ENCODE data around the gene TMEM62. TPM values are rescaled to one million over a fixed set of nuclear protein-coding genes. Genes with fewer than 3 reads are reported as not detected.

Gene TMEM62
- total RNA-seq, 1 experiment from 2014 or later, result 47.8 TPM

DNA sequence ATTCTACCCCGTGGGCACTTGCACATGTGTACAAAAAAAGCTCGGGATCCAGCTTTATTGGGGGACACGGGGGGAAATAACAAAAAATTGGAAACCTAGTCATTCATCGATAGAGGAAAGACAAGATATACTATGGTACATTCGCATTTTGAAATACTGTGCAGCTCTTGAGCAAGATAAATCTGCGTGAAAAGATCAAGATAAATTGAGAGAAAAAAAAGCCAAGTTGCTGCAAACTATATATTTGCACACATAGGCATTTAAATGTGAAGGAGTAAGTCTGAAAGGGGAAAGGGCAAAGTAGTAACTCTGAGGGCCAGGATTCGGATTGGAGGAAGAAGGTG lies 26.9 kb upstream of the TMEM62 start:
- peaks cover 20% of the 10 kb centered on the region for H3K4me1 ChIP-seq (ENCODE audit: low read length)
- H4K20me1 ChIP-seq (ENCODE audit: insufficient read depth, low read depth, low read length), result no peaks in the 10 kb centered on the region
- H3K9me3 ChIP-seq (ENCODE audit: low read length), result no peaks in the 10 kb centered on the region
- H3K36me3 ChIP-seq (ENCODE audit: insufficient read depth, low read length), result peaks cover 18% of the 10 kb centered on the region; the same call in 1 of the 2 replicates
- peak; percentile 53 for DNase-seq
- H3K79me2 ChIP-seq (ENCODE audit: low read length), result peaks cover 48% of the 10 kb centered on the region
- no peaks in the 10 kb centered on the region for H3K27me3 ChIP-seq (ENCODE audit: low read length)
- H3K4me3 ChIP-seq (ENCODE audit: low read length), result peak overlapping the region; percentile 87
- peak overlapping the region; percentile 75 for H2AFZ ChIP-seq (ENCODE audit: low read length)
- peak overlapping the region; percentile 71 for H3K27ac ChIP-seq (ENCODE audit: low read length)
- peak overlapping the region; percentile 99 for H3K4me2 ChIP-seq (ENCODE audit: low read depth, low read length, poor library complexity, severe bottlenecking)
- H3K9me2 ChIP-seq (replicated peaks; ENCODE audit: insufficient read depth, low read length), result no peaks in the 10 kb centered on the region
- peak overlapping the region; percentile 85 for H3K9ac ChIP-seq (ENCODE audit: low read length)

- peaks cover 14% of the 10 kb centered on the region; the same call in 1 of the 2 replicates for H3K36me3 ChIP-seq (ENCODE audit: insufficient read depth, low read length)
- no peak for DNase-seq
Observed at GRCh38 chr15:43107751-43108150, 25.6 kb upstream of the TMEM62 start.

GRCh38 chr15:43111354-43111753 lies 22.0 kb upstream of the TMEM62 start:
- H3K4me1 ChIP-seq (ENCODE audit: low read length), result peaks cover 8% of the 10 kb centered on the region; the same call in 1 of the 2 replicates

More at GRCh38 chr15:43107751-43108150, 25.6 kb upstream of the TMEM62 start:
- H3K4me3 ChIP-seq (ENCODE audit: low read length), result no peak overlapping the region
- no peaks in the 10 kb centered on the region for H3K9me2 ChIP-seq (replicated peaks; ENCODE audit: insufficient read depth, low read length)
- no peaks in the 10 kb centered on the region for H4K20me1 ChIP-seq (ENCODE audit: insufficient read depth, low read depth, low read length)
- H3K4me1 ChIP-seq (ENCODE audit: low read length), result peaks cover 20% of the 10 kb centered on the region
- H3K27me3 ChIP-seq (ENCODE audit: low read length), result no peaks in the 10 kb centered on the region
- H3K9ac ChIP-seq (ENCODE audit: low read length), result no peak overlapping the region
- peaks cover 35% of the 10 kb centered on the region for H3K79me2 ChIP-seq (ENCODE audit: low read length)
- H2AFZ ChIP-seq (ENCODE audit: low read length), result no peak overlapping the region
- H3K4me2 ChIP-seq (ENCODE audit: low read depth, low read length, poor library complexity, severe bottlenecking), result no peak overlapping the region
- H3K27ac ChIP-seq (ENCODE audit: low read length), result no peak overlapping the region
- no peaks in the 10 kb centered on the region for H3K9me3 ChIP-seq (ENCODE audit: low read length)

DNA sequence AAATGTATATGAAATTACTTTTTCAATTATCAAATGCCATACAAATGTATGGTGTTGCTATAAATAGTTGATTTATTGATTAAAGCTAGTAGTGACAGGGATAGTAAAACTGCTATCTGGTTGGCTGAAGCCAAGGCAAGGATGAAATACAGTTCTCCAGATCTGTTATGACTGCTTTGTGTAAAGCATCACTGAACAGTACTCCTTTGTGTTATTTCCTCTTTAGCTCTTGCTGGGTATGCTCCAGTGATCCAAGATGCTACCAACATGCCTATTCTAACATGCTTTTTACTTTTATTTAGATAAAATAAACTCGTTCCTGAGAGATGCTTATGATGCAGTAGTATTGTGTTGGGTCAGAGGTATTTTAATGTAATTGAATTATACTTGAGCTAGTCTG lies 15.1 kb upstream of the TMEM62 start:
- Histone ChIP-seq H3K36me3 (ENCODE audit: insufficient read depth, low read length) (no peaks in the 10 kb centered on the region), H3K9me3 (ENCODE audit: low read length) (no peaks in the 10 kb centered on the region), H3K4me3 (ENCODE audit: low read length) (no peak overlapping the region), H3K9me2 (replicated peaks; ENCODE audit: insufficient read depth, low read length) (no peaks in the 10 kb centered on the region), H3K4me2 (ENCODE audit: low read depth, low read length, poor library complexity, severe bottlenecking) (no peak overlapping the region), H3K9ac (ENCODE audit: low read length) (no peak overlapping the region), H3K27me3 (ENCODE audit: low read length) (no peaks in the 10 kb centered on the region), H4K20me1 (ENCODE audit: insufficient read depth, low read depth, low read length) (no peaks in the 10 kb centered on the region), H3K4me1 (ENCODE audit: low read length) (peaks cover 11% of the 10 kb centered on the region), H2AFZ (ENCODE audit: low read length) (no peak overlapping the region), H3K27ac (ENCODE audit: low read length) (no peak overlapping the region), H3K79me2 (ENCODE audit: low read length) (no peaks in the 10 kb centered on the region)
- DNase-seq, result no peak

More at GRCh38 chr15:43111354-43111753, 22.0 kb upstream of the TMEM62 start:
- H3K4me3 ChIP-seq (ENCODE audit: low read length), result no peak overlapping the region
- H3K9me2 ChIP-seq (replicated peaks; ENCODE audit: insufficient read depth, low read length), result no peaks in the 10 kb centered on the region
- no peak overlapping the region for H3K27ac ChIP-seq (ENCODE audit: low read length)
- H3K36me3 ChIP-seq (ENCODE audit: insufficient read depth, low read length), result no peaks in the 10 kb centered on the region
- no peaks in the 10 kb centered on the region for H4K20me1 ChIP-seq (ENCODE audit: insufficient read depth, low read depth, low read length)
- peaks cover 3% of the 10 kb centered on the region; the same call in 1 of the 2 replicates for H3K79me2 ChIP-seq (ENCODE audit: low read length)
- no peak overlapping the region for H2AFZ ChIP-seq (ENCODE audit: low read length)
- no peak overlapping the region for H3K9ac ChIP-seq (ENCODE audit: low read length)
- DNase-seq, result no peak
- H3K9me3 ChIP-seq (ENCODE audit: low read length), result no peaks in the 10 kb centered on the region
- no peaks in the 10 kb centered on the region for H3K27me3 ChIP-seq (ENCODE audit: low read length)
- no peak overlapping the region for H3K4me2 ChIP-seq (ENCODE audit: low read depth, low read length, poor library complexity, severe bottlenecking)

- H3K79me2 ChIP-seq (ENCODE audit: low read length), result no peaks in the 10 kb centered on the region
- H3K4me1 ChIP-seq (ENCODE audit: low read length), result peaks cover 15% of the 10 kb centered on the region
- no peak overlapping the region for H2AFZ ChIP-seq (ENCODE audit: low read length)
- no peak overlapping the region for H3K27ac ChIP-seq (ENCODE audit: low read length)
- H3K36me3 ChIP-seq (ENCODE audit: insufficient read depth, low read length), result no peaks in the 10 kb centered on the region
- no peaks in the 10 kb centered on the region for H3K9me3 ChIP-seq (ENCODE audit: low read length)
- H4K20me1 ChIP-seq (ENCODE audit: insufficient read depth, low read depth, low read length), result no peaks in the 10 kb centered on the region
- no peak overlapping the region for H3K9ac ChIP-seq (ENCODE audit: low read length)
- no peak overlapping the region for H3K4me2 ChIP-seq (ENCODE audit: low read depth, low read length, poor library complexity, severe bottlenecking)
- no peaks in the 10 kb centered on the region for H3K27me3 ChIP-seq (ENCODE audit: low read length)
- no peak overlapping the region for H3K4me3 ChIP-seq (ENCODE audit: low read length)
- no peaks in the 10 kb centered on the region for H3K9me2 ChIP-seq (replicated peaks; ENCODE audit: insufficient read depth, low read length)
- no peak for DNase-seq
Observed at GRCh38 chr15:43118829-43119228, 14.6 kb upstream of the TMEM62 start.

DNA sequence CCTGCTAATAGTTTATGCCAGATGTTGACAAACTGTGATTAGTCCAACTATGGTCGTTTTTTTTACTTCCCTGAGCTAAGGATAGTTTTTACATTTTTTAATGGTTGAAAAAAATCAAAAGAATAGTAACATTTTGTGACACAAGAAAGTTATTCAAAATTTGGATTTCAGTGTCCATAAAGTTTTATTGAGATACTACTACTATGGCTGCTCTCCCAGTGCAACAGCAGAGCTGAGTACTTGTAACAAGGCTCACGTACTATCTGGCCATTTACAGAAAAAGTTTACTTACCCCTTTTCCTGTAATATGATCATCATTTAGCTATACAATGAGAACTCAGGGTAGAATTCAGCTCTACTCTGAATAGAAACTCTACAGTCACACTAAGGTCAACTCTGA lies 11.5 kb upstream of the TMEM62 start:
- Histone ChIP-seq H3K4me1 (ENCODE audit: low read length) (peaks cover 16% of the 10 kb centered on the region), H3K79me2 (ENCODE audit: low read length) (no peaks in the 10 kb centered on the region), H3K4me3 (ENCODE audit: low read length) (no peak overlapping the region), H2AFZ (ENCODE audit: low read length) (no peak overlapping the region), H3K9ac (ENCODE audit: low read length) (no peak overlapping the region), H3K9me3 (ENCODE audit: low read length) (no peaks in the 10 kb centered on the region), H3K9me2 (replicated peaks; ENCODE audit: insufficient read depth, low read length) (no peaks in the 10 kb centered on the region), H3K36me3 (ENCODE audit: insufficient read depth, low read length) (no peaks in the 10 kb centered on the region), H3K27me3 (ENCODE audit: low read length) (no peaks in the 10 kb centered on the region), H3K4me2 (ENCODE audit: low read depth, low read length, poor library complexity, severe bottlenecking) (no peak overlapping the region), H4K20me1 (ENCODE audit: insufficient read depth, low read depth, low read length) (no peaks in the 10 kb centered on the region), H3K27ac (ENCODE audit: low read length) (no peak overlapping the region)
- DNase-seq, result no peak

DNA sequence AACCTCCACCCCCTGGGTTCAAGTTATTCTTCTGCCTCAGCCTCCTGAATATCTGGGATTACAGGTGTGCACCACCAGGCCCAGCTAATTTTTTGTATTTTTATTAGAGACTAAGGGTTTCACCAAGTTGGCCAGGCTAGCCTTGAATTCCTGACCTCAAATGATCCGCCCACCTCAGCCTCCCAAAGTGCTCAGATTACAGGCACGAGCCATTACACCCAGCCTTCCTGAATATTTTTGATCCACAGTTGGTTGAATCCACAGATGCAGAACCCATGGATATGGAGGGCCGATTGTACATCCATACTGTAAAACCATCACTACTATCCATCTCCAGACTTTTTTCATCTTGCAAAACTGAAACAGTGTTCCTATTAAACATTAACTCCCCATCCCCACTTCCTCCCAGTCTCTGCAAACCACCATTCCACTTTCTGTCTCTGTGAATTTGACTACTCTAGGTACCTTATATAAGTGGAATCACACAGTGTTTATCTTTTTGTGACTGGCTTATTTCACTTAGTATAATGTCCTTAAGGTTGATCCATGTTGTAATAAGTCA lies 8.2 kb upstream of the TMEM62 start:
- Histone ChIP-seq H3K4me3 (ENCODE audit: low read length) (no peak overlapping the region), H4K20me1 (ENCODE audit: insufficient read depth, low read depth, low read length) (no peaks in the 10 kb centered on the region), H3K79me2 (ENCODE audit: low read length) (no peaks in the 10 kb centered on the region), H3K4me2 (ENCODE audit: low read depth, low read length, poor library complexity, severe bottlenecking) (no peak overlapping the region), H3K9ac (ENCODE audit: low read length) (no peak overlapping the region), H3K27me3 (ENCODE audit: low read length) (no peaks in the 10 kb centered on the region), H2AFZ (ENCODE audit: low read length) (no peak overlapping the region), H3K4me1 (ENCODE audit: low read length) (peaks cover 16% of the 10 kb centered on the region), H3K36me3 (ENCODE audit: insufficient read depth, low read length) (no peaks in the 10 kb centered on the region), H3K9me3 (ENCODE audit: low read length) (no peaks in the 10 kb centered on the region), H3K9me2 (replicated peaks; ENCODE audit: insufficient read depth, low read length) (no peaks in the 10 kb centered on the region), H3K27ac (ENCODE audit: low read length) (no peak overlapping the region)
- DNase-seq, result no peak

- Histone ChIP-seq H3K4me2 (ENCODE audit: low read depth, low read length, poor library complexity, severe bottlenecking) (no peak overlapping the region), H3K4me1 (ENCODE audit: low read length) (peaks cover 16% of the 10 kb centered on the region), H3K9me2 (replicated peaks; ENCODE audit: insufficient read depth, low read length) (no peaks in the 10 kb centered on the region), H3K36me3 (ENCODE audit: insufficient read depth, low read length) (no peaks in the 10 kb centered on the region), H4K20me1 (ENCODE audit: insufficient read depth, low read depth, low read length) (no peaks in the 10 kb centered on the region), H3K9me3 (ENCODE audit: low read length) (no peaks in the 10 kb centered on the region), H2AFZ (ENCODE audit: low read length) (no peak overlapping the region), H3K27me3 (ENCODE audit: low read length) (no peaks in the 10 kb centered on the region), H3K79me2 (ENCODE audit: low read length) (no peaks in the 10 kb centered on the region), H3K27ac (ENCODE audit: low read length) (no peak overlapping the region), H3K9ac (ENCODE audit: low read length) (no peak overlapping the region), H3K4me3 (ENCODE audit: low read length) (no peak overlapping the region)
- no peak for DNase-seq
Observed at GRCh38 chr15:43126356-43126755, 7.0 kb upstream of the TMEM62 start.
